WTC11 (cell line): ENCODE measurements around the gene TMEM179. TPM values are rescaled to one million over a fixed set of nuclear protein-coding genes. Genes with fewer than 3 reads are reported as not detected.

Source experiments
- ATAC-seq: fragments of 200-7000 bp; cut with Tn5 transposase; 2 replicates; pipeline ENCODE4 v1.10.0; 2021; ENCODE audit warnings: mild to moderate bottlenecking, moderate library complexity
- CTCF ChIA-PET: fragments of 300-600 bp; sonication (Branson Sonifier 250); formaldehyde crosslinking; loops from one replicate; lab custom pipeline; 2021; ENCODE audit warnings: antibody characterized with exemption; lab: Charles Lee
- POLR2A ChIA-PET: fragments of 350-600 bp; sonication (Branson Sonifier 250); formaldehyde crosslinking; loops from one replicate; lab custom pipeline; 2021; ENCODE audit warnings: antibody characterized with exemption; lab: Charles Lee
- DNase-seq: peaks from one replicate; pipeline ENCODE4 v3.0.0; 2021; ENCODE audit warnings: low spot score
- H3K27ac Mint-ChIP-seq: 2 replicates; pipeline ENCODE4 v1.8.0; 2021; ENCODE audit warnings: mixed read lengths
- H3K27me3 Mint-ChIP-seq: 2 replicates; pipeline ENCODE4 v1.8.0; 2021; ENCODE audit warnings: low read depth, mild to moderate bottlenecking, moderate library complexity, mixed read lengths
- H3K36me3 Mint-ChIP-seq: 2 replicates; pipeline ENCODE4 v1.8.0; 2021; ENCODE audit warnings: mixed read lengths
- H3K4me1 Mint-ChIP-seq: 2 replicates; pipeline ENCODE4 v1.8.0; 2022; ENCODE audit warnings: mixed read lengths
- H3K4me3 Mint-ChIP-seq: 2 replicates; pipeline ENCODE4 v1.8.0; 2021; ENCODE audit warnings: mild to moderate bottlenecking, moderate library complexity, mixed read lengths
- H3K9me3 Mint-ChIP-seq: 2 replicates; pipeline ENCODE4 v1.8.0; 2021; ENCODE audit warnings: mixed read lengths
- CREB1 ChIP-seq: sonication (generic); formaldehyde crosslinking; IDR thresholded peaks from 2 replicates; pipeline ENCODE4 v1.8.0; 2023; ENCODE audit warnings: mild to moderate bottlenecking, missing genetic modification reagents
- FOXJ3 ChIP-seq: sonication (generic); formaldehyde crosslinking; IDR thresholded peaks from 2 replicates; pipeline ENCODE4 v1.9.0; 2021; ENCODE audit warnings: missing genetic modification reagents, mild to moderate bottlenecking, borderline replicate concordance
- JAZF1 ChIP-seq: fragments of 250-450 bp; sonication (Bioruptor Pico); IDR thresholded peaks from 2 replicates; pipeline ENCODE4 v1.9.0; 2021; ENCODE audit warnings: moderate library complexity, mild to moderate bottlenecking, inconsistent platforms
- NFATC4 ChIP-seq: fragments of 250-450 bp; sonication (Bioruptor Pico); IDR thresholded peaks from 2 replicates; pipeline ENCODE4 v1.9.0; 2021; ENCODE audit warnings: mild to moderate bottlenecking
- TCF7 ChIP-seq: sonication (generic); formaldehyde crosslinking; IDR thresholded peaks from 2 replicates; pipeline ENCODE4 v1.8.0; 2022; ENCODE audit warnings: mild to moderate bottlenecking, low read depth, missing genetic modification reagents, moderate library complexity
- ZNF219 ChIP-seq: sonication (generic); formaldehyde crosslinking; IDR thresholded peaks from 2 replicates; pipeline ENCODE4 v1.8.0; 2023; ENCODE audit warnings: missing genetic modification reagents, mild to moderate bottlenecking, borderline replicate concordance
- ZNF263 ChIP-seq: sonication (generic); formaldehyde crosslinking; IDR thresholded peaks from 2 replicates; pipeline ENCODE4 v1.8.1; 2022; ENCODE audit warnings: low read depth, mild to moderate bottlenecking, moderate library complexity, missing genetic modification reagents
- total RNA-seq: library from RNA; stranded (reverse); gene quantifications from 3 replicates; pipeline ENCODE4 v1.2.3, GENCODE V29; 2021
- TF ChIP-seq, protein P1 (sequence below): sonication (generic); formaldehyde crosslinking; IDR thresholded peaks from 2 replicates; pipeline ENCODE4 v1.8.1; 2023; ENCODE audit warnings: mild to moderate bottlenecking, missing genetic modification reagents
- TF ChIP-seq, protein P2 (sequence below): fragments of 250-450 bp; sonication (Bioruptor Pico); IDR thresholded peaks from 2 replicates; pipeline ENCODE4 v2.1.2; 2022; ENCODE audit warnings: mild to moderate bottlenecking, moderate library complexity
- TF ChIP-seq, protein P3 (sequence below): sonication (generic); formaldehyde crosslinking; IDR thresholded peaks from 2 replicates; pipeline ENCODE4 v1.8.1; 2023; ENCODE audit warnings: mild to moderate bottlenecking, missing genetic modification reagents, borderline replicate concordance
- TF ChIP-seq, protein P4 (sequence below): sonication (generic); formaldehyde crosslinking; conservative IDR thresholded peaks from 2 replicates; pipeline ENCODE4 v1.8.1; 2023; ENCODE audit warnings: mild to moderate bottlenecking, low read depth, missing genetic modification reagents, moderate library complexity
- TF ChIP-seq, protein P5 (sequence below): sonication (generic); formaldehyde crosslinking; IDR thresholded peaks from 2 replicates; pipeline ENCODE4 v1.8.0; 2023; ENCODE audit warnings: missing genetic modification reagents
- TF ChIP-seq, protein P6 (sequence below): fragments of 250-450 bp; sonication (Bioruptor Pico); IDR thresholded peaks from 2 replicates; pipeline ENCODE4 v1.9.0; 2021; ENCODE audit warnings: mild to moderate bottlenecking

The TMEM179 gene
- total RNA-seq, 1 experiment from 2014 or later: 2.4 TPM

DNA sequence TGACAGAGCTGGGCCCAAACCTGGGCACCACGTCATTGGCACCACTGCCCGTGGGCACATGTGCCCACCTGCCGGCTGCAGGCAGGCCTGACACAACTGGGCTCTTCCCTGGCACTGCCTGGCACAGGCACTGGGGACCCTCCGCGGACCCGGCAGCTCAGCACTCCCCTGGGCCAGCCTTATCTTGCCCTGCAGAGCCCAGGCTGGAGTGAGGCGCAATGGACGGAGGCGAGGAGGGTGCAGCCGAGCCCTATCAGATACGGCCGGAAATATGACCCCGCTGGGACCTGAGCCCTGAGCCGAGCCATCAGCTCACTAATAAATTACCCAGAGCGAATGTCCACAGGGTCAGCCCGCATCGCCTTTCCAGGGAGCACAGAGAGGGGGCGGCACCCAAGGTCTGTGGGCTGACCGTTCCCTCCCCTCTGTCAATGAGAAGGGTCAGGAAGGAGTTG lies 26.7 kb downstream of the TMEM179 start:
- no peaks in the 10 kb centered on the region for H3K36me3 Mint-ChIP-seq
- no peaks in the 10 kb centered on the region for H3K4me1 Mint-ChIP-seq
- H3K9me3 Mint-ChIP-seq: no peaks in the 10 kb centered on the region
- H3K27me3 Mint-ChIP-seq: no peaks in the 10 kb centered on the region
- TF ChIP-seq, protein P1, sequence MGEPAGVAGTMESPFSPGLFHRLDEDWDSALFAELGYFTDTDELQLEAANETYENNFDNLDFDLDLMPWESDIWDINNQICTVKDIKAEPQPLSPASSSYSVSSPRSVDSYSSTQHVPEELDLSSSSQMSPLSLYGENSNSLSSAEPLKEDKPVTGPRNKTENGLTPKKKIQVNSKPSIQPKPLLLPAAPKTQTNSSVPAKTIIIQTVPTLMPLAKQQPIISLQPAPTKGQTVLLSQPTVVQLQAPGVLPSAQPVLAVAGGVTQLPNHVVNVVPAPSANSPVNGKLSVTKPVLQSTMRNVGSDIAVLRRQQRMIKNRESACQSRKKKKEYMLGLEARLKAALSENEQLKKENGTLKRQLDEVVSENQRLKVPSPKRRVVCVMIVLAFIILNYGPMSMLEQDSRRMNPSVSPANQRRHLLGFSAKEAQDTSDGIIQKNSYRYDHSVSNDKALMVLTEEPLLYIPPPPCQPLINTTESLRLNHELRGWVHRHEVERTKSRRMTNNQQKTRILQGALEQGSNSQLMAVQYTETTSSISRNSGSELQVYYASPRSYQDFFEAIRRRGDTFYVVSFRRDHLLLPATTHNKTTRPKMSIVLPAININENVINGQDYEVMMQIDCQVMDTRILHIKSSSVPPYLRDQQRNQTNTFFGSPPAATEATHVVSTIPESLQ (CRISPR knock-in tag): no peak
- H3K27ac Mint-ChIP-seq: no peak overlapping the region
- CTCF ChIA-PET: interaction anchor here (0.9 kb wide), 1 partner anchor 236 kb away, joined by 3 read pairs; no protein-coding TSS in a partner anchor
- POLR2A ChIA-PET: no interaction called here
- no peak for ATAC-seq
- no peak overlapping the region for H3K4me3 Mint-ChIP-seq
- DNase-seq: no peak

DNA sequence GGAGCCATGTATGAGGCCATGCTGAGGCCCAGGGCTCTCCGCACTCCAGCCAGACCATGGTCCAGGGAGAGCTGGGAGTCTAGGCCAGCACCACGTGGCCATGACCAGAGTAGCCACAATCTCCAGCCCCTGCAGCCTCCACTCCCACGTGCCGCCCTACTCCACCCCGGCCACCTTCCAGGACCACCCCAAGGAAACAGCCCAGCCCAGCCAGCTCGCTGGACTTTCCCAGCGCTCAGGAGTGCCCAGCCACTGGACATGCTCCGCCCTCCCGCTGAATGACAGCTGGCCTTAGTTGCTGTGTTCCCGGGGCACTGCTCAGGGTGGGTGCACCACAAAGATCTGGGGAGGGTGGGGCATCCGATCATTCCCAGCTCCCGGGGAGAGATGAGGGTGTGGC lies 27.1 kb downstream of the TMEM179 start:
- POLR2A ChIA-PET: no interaction called here
- no peak overlapping the region for H3K4me3 Mint-ChIP-seq
- DNase-seq: no peak
- CTCF ChIA-PET: interaction anchor here (0.9 to 2.3 kb wide), 3 partner anchors 13 to 235 kb away, joined by 3 to 20 read pairs (median 5); partner anchors contain the start of gene TMEM179
- H3K27me3 Mint-ChIP-seq: no peaks in the 10 kb centered on the region
- no peaks in the 10 kb centered on the region for H3K4me1 Mint-ChIP-seq
- no peak overlapping the region for H3K27ac Mint-ChIP-seq
- ATAC-seq: no peak
- TF ChIP-seq ZNF219 (CRISPR knock-in tag): no peak
- TF ChIP-seq ZNF263 (CRISPR knock-in tag): no peak
- TF ChIP-seq CREB1 (CRISPR knock-in tag): no peak
- no peak for TF ChIP-seq NFATC4 (CRISPR knock-in tag)
- TF ChIP-seq FOXJ3 (CRISPR knock-in tag): no peak
- TF ChIP-seq, protein P2, sequence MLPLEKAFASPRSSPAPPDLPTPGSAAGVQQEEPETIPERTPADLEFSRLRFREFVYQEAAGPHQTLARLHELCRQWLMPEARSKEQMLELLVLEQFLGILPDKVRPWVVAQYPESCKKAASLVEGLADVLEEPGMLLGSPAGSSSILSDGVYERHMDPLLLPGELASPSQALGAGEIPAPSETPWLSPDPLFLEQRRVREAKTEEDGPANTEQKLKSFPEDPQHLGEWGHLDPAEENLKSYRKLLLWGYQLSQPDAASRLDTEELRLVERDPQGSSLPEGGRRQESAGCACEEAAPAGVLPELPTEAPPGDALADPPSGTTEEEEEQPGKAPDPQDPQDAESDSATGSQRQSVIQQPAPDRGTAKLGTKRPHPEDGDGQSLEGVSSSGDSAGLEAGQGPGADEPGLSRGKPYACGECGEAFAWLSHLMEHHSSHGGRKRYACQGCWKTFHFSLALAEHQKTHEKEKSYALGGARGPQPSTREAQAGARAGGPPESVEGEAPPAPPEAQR (CRISPR knock-in tag): no peak
- TF ChIP-seq JAZF1 (CRISPR knock-in tag): no peak
- no peak for TF ChIP-seq TCF7 (CRISPR knock-in tag)
- TF ChIP-seq, protein P3, sequence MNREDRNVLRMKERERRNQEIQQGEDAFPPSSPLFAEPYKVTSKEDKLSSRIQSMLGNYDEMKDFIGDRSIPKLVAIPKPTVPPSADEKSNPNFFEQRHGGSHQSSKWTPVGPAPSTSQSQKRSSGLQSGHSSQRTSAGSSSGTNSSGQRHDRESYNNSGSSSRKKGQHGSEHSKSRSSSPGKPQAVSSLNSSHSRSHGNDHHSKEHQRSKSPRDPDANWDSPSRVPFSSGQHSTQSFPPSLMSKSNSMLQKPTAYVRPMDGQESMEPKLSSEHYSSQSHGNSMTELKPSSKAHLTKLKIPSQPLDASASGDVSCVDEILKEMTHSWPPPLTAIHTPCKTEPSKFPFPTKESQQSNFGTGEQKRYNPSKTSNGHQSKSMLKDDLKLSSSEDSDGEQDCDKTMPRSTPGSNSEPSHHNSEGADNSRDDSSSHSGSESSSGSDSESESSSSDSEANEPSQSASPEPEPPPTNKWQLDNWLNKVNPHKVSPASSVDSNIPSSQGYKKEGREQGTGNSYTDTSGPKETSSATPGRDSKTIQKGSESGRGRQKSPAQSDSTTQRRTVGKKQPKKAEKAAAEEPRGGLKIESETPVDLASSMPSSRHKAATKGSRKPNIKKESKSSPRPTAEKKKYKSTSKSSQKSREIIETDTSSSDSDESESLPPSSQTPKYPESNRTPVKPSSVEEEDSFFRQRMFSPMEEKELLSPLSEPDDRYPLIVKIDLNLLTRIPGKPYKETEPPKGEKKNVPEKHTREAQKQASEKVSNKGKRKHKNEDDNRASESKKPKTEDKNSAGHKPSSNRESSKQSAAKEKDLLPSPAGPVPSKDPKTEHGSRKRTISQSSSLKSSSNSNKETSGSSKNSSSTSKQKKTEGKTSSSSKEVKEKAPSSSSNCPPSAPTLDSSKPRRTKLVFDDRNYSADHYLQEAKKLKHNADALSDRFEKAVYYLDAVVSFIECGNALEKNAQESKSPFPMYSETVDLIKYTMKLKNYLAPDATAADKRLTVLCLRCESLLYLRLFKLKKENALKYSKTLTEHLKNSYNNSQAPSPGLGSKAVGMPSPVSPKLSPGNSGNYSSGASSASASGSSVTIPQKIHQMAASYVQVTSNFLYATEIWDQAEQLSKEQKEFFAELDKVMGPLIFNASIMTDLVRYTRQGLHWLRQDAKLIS (CRISPR knock-in tag): no peak
- no peaks in the 10 kb centered on the region for H3K36me3 Mint-ChIP-seq
- H3K9me3 Mint-ChIP-seq: no peaks in the 10 kb centered on the region

DNA sequence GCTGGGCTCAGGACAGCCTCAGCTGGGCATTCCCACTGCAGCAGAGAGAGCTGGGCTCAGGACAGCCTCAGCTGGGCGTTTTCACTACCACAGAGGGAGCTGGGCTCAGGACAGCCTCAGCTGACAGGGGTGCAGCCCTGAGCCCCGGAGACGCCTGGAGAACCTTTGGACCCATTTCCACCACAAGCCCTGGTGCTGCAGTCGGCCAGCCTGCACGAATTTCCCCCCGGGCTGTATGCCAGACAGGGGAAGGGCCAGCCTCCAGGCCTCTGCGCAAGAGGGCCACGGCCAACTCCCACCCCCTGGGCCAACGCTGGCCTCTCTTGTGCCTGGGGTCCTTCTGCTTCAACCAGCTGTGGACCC lies 27.6 kb downstream of the TMEM179 start:
- Mint-ChIP-seq H3K27me3 (no peaks in the 10 kb centered on the region), H3K9me3 (no peaks in the 10 kb centered on the region), H3K36me3 (no peaks in the 10 kb centered on the region), H3K27ac (no peak overlapping the region), H3K4me1 (no peaks in the 10 kb centered on the region), H3K4me3 (no peak overlapping the region)
- TF ChIP-seq, protein P4, sequence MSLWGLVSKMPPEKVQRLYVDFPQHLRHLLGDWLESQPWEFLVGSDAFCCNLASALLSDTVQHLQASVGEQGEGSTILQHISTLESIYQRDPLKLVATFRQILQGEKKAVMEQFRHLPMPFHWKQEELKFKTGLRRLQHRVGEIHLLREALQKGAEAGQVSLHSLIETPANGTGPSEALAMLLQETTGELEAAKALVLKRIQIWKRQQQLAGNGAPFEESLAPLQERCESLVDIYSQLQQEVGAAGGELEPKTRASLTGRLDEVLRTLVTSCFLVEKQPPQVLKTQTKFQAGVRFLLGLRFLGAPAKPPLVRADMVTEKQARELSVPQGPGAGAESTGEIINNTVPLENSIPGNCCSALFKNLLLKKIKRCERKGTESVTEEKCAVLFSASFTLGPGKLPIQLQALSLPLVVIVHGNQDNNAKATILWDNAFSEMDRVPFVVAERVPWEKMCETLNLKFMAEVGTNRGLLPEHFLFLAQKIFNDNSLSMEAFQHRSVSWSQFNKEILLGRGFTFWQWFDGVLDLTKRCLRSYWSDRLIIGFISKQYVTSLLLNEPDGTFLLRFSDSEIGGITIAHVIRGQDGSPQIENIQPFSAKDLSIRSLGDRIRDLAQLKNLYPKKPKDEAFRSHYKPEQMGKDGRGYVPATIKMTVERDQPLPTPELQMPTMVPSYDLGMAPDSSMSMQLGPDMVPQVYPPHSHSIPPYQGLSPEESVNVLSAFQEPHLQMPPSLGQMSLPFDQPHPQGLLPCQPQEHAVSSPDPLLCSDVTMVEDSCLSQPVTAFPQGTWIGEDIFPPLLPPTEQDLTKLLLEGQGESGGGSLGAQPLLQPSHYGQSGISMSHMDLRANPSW (CRISPR knock-in tag): no peak
- TF ChIP-seq, protein P5, sequence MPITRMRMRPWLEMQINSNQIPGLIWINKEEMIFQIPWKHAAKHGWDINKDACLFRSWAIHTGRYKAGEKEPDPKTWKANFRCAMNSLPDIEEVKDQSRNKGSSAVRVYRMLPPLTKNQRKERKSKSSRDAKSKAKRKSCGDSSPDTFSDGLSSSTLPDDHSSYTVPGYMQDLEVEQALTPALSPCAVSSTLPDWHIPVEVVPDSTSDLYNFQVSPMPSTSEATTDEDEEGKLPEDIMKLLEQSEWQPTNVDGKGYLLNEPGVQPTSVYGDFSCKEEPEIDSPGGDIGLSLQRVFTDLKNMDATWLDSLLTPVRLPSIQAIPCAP (CRISPR knock-in tag): peak; percentile 0; the same call in 1 of the 2 replicates
- TF ChIP-seq, protein P6, sequence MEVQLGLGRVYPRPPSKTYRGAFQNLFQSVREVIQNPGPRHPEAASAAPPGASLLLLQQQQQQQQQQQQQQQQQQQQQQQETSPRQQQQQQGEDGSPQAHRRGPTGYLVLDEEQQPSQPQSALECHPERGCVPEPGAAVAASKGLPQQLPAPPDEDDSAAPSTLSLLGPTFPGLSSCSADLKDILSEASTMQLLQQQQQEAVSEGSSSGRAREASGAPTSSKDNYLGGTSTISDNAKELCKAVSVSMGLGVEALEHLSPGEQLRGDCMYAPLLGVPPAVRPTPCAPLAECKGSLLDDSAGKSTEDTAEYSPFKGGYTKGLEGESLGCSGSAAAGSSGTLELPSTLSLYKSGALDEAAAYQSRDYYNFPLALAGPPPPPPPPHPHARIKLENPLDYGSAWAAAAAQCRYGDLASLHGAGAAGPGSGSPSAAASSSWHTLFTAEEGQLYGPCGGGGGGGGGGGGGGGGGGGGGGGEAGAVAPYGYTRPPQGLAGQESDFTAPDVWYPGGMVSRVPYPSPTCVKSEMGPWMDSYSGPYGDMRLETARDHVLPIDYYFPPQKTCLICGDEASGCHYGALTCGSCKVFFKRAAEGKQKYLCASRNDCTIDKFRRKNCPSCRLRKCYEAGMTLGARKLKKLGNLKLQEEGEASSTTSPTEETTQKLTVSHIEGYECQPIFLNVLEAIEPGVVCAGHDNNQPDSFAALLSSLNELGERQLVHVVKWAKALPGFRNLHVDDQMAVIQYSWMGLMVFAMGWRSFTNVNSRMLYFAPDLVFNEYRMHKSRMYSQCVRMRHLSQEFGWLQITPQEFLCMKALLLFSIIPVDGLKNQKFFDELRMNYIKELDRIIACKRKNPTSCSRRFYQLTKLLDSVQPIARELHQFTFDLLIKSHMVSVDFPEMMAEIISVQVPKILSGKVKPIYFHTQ: no peak
- ATAC-seq (no peak), DNase-seq (no peak)
- ChIA-PET POLR2A (no interaction called here), CTCF (interaction anchor here (0.8 to 2.3 kb wide), 4 partner anchors 13 to 425 kb away, joined by 3 to 20 read pairs (median 5); partner anchors contain the start of gene TMEM179)
